Kidney (tissue), 14 donors: ENCODE results near the gene HRH2. TPM values are rescaled to one million over a fixed set of nuclear protein-coding genes. Genes with fewer than 3 reads are reported as not detected.

Experiments
- DNase-seq, 5 donors: peaks; one replicate each; pipeline ENCODE4 v3.0.0-alpha.2; 2013 to 2020
- FAIRE-seq: peaks from 2 replicates; lab custom pipeline; 2012; peaks lifted over from hg19 to GRCh38; lab: Jason Lieb, UNC
- H3K27ac ChIP-seq, 2 donors: one replicate each; pipeline ENCODE4 v1.7.0; 2013; ENCODE audit warnings: low read depth in 2 of 2, low read length in 2 of 2, inconsistent platforms in 1 of 2
- H3K27me3 ChIP-seq: one replicate; pipeline ENCODE4 v1.7.1; 2013; ENCODE audit warnings: low read length, inconsistent platforms; ENCODE audit not compliant: control insufficient read depth, insufficient read depth
- H3K36me3 ChIP-seq, 3 donors: one replicate each; pipeline versions ENCODE4 v1.7.0 to v1.7.1; 2013; ENCODE audit warnings: low read length in 3 of 3, control low read depth in 1 of 3, inconsistent platforms in 1 of 3; ENCODE audit not compliant: insufficient read depth in 3 of 3, control insufficient read depth in 2 of 3
- H3K4me1 ChIP-seq, 3 donors: one replicate each; pipeline versions ENCODE4 v1.7.0 to v1.7.1; 2013; ENCODE audit warnings: low read length in 3 of 3, inconsistent platforms in 1 of 3, low read depth in 1 of 3; ENCODE audit not compliant: control insufficient read depth in 2 of 3, insufficient read depth in 2 of 3
- H3K4me3 ChIP-seq, 3 donors: one replicate each; pipeline versions ENCODE4 v1.7.0 to v1.8.1; 2013; ENCODE audit warnings: low read length in 3 of 3, control low read depth in 1 of 3, inconsistent platforms in 1 of 3
- H3K9ac ChIP-seq, 3 donors: one replicate each; pipeline versions ENCODE4 v1.7.0 to v1.7.1; 2013; ENCODE audit warnings: low read length in 3 of 3, control low read depth in 1 of 3, inconsistent platforms in 1 of 3
- H3K9me3 ChIP-seq, 3 donors: one replicate each; pipeline versions ENCODE4 v1.7.0 to v1.7.1; 2013; ENCODE audit warnings: low read length in 3 of 3, control low read depth in 1 of 3, inconsistent platforms in 1 of 3; ENCODE audit not compliant: control insufficient read depth in 2 of 3, insufficient read depth in 1 of 3
- CTCF ChIP-seq: IDR thresholded peaks from 3 replicates; pipeline ENCODE4 v1.5.1; 2012; ENCODE audit warnings: mild to moderate bottlenecking, moderate library complexity, borderline replicate concordance; ENCODE audit not compliant: insufficient read depth; ENCODE audit errors: extremely low read depth
- intact Hi-C: fragments of 100-400 bp; cut with DNase I; formaldehyde crosslinking; loops from one replicate; pipeline ENCODE4 v1.11.1; 2022
- polyA plus RNA-seq: library from polyadenylated mRNA; stranded (reverse); fragments of 350-450 nt; fragmentation: Illumina TruSeq; extraction: RNeasy Lipid Tissue Mini Kit (QIAGEN cat#74804); gene quantifications from one replicate; pipeline ENCODE4 v1.2.3, GENCODE V29; 2014; ENCODE audit warnings: low read depth, low replicate concordance; ENCODE audit not compliant: insufficient read depth
- total RNA-seq: library from RNA; stranded (reverse); fragmentation: NEBNext Ultra II Directional; extraction: Animal tissue kit (Norgen Biotek cat#: 25700); gene quantifications from one replicate; pipeline ENCODE4 v1.2.1, GENCODE V29; 2021
- donor health status: control.
- donor health status: control.
- donor health status: control.
- donor health status: control.
- donor health status: control.
- donor health status: DM: yes; HTN: yes; CAD: no.
- donor health status: Normal renal cell carcinoma (clear cell type).

The HRH2 gene
- total and polyA plus RNA-seq, 2 donors from 2014 or later: 1.9 to 10.6 TPM

- DNase-seq: no peak
- Histone ChIP-seq H3K4me1 (no peaks in the 10 kb centered on the region), H3K27ac (no peak overlapping the region), H3K9ac (no peak overlapping the region), H3K9me3 (no peaks in the 10 kb centered on the region), H3K36me3 (no peaks in the 10 kb centered on the region), H3K4me3 (no peak overlapping the region), H3K27me3 (no peaks in the 10 kb centered on the region)
- intact Hi-C loops: no loop called here
- no peak for TF ChIP-seq CTCF
- FAIRE-seq: no peak
Observed at GRCh38 chr5:175664723-175665122, 6.9 kb downstream of the HRH2 start.

- no peak overlapping the region for H3K27ac ChIP-seq
- H3K4me3 ChIP-seq: no peak overlapping the region
- no peaks in the 10 kb centered on the region for H3K9me3 ChIP-seq
- no peak for FAIRE-seq
- no peak for DNase-seq
- H3K27me3 ChIP-seq: no peaks in the 10 kb centered on the region
- TF ChIP-seq CTCF: no peak
- no peaks in the 10 kb centered on the region for H3K4me1 ChIP-seq
- intact Hi-C loops: no loop called here
- no peaks in the 10 kb centered on the region for H3K36me3 ChIP-seq
- no peak overlapping the region for H3K9ac ChIP-seq
Observed at GRCh38 chr5:175666216-175666615, 8.3 kb downstream of the HRH2 start.

GRCh38 chr5:175668006-175668405 is 10.1 kb downstream of the HRH2 start:
- no peaks in the 10 kb centered on the region for H3K36me3 ChIP-seq
- TF ChIP-seq CTCF: no peak
- H3K27ac ChIP-seq: no peak overlapping the region
- no peaks in the 10 kb centered on the region for H3K4me1 ChIP-seq
- intact Hi-C loops: no loop called here
- H3K27me3 ChIP-seq: no peaks in the 10 kb centered on the region
- FAIRE-seq: no peak
- H3K4me3 ChIP-seq: no peak overlapping the region
- H3K9ac ChIP-seq: no peak overlapping the region
- no peaks in the 10 kb centered on the region for H3K9me3 ChIP-seq
- DNase-seq: no peak

GRCh38 chr5:175670372-175670771 is 12.5 kb downstream of the HRH2 start:
- Histone ChIP-seq H3K4me1 (no peaks in the 10 kb centered on the region), H3K27me3 (no peaks in the 10 kb centered on the region), H3K4me3 (no peak overlapping the region), H3K27ac (no peak overlapping the region), H3K9me3 (no peaks in the 10 kb centered on the region), H3K36me3 (no peaks in the 10 kb centered on the region), H3K9ac (no peak overlapping the region)
- intact Hi-C loops: no loop called here
- FAIRE-seq (no peak), DNase-seq (no peak)
- no peak for TF ChIP-seq CTCF
